Fibroblast of skin of left quadriceps (primary cell): Measurements from ENCODE around the gene GP1BB.
"Not testable (repeated sequence)": the region's sequence is repeated elsewhere in the genome, so short reads cannot be mapped to it uniquely, and the experiment has no call there.

Source experiments
- DNase-seq, 2 experiments: peaks; one replicate each; pipeline ENCODE4 v3.0.0-alpha.2; 2013; ENCODE audit warnings: low read depth in 2 of 2

Gene GP1BB

GRCh38 chr22:19723232-19723982 is at the start of gene GP1BB:
GP1BB (plus strand) TSS chr22:19723539; CDS start chr22:19723570, 31 bp downstream.
- no peak for DNase-seq

GRCh38 chr22:19673660-19674059 is 49.7 kb upstream of the GP1BB start:
- no peak for DNase-seq

GRCh38 chr22:19674129-19674928 is 49.0 kb upstream of the GP1BB start:
- DNase-seq = no peak

GRCh38 chr22:19674929-19675253 is 48.4 kb upstream of the GP1BB start:
- DNase-seq = no peak

GRCh38 chr22:19675428-19675827 is 47.9 kb upstream of the GP1BB start:
- no peak for DNase-seq

- not testable (repeated sequence) for DNase-seq
Measured at GRCh38 chr22:19676437-19676836, 46.9 kb upstream of the GP1BB start.

- DNase-seq = no peak
Measured at GRCh38 chr22:19678949-19679521, 44.3 kb upstream of the GP1BB start.

GRCh38 chr22:19679522-19680101 is 43.7 kb upstream of the GP1BB start:
- DNase-seq = no peak

GRCh38 chr22:19680287-19680881 is 43.0 kb upstream of the GP1BB start:
- no peak for DNase-seq

- DNase-seq = no peak
Measured at GRCh38 chr22:19680911-19681862, 42.2 kb upstream of the GP1BB start.

- DNase-seq = no peak
Measured at GRCh38 chr22:19681863-19682245, 41.5 kb upstream of the GP1BB start.

GRCh38 chr22:19686946-19687345 is 36.4 kb upstream of the GP1BB start:
- no peak for DNase-seq

- no peak for DNase-seq
Measured at GRCh38 chr22:19687561-19688300, 35.6 kb upstream of the GP1BB start.

- no peak for DNase-seq
Measured at GRCh38 chr22:19688301-19689290, 34.7 kb upstream of the GP1BB start.

GRCh38 chr22:19689408-19689807 is 33.9 kb upstream of the GP1BB start:
- no peak for DNase-seq

GRCh38 chr22:19691007-19691720 is 32.2 kb upstream of the GP1BB start:
- DNase-seq = no peak

GRCh38 chr22:19691721-19692341 is 31.5 kb upstream of the GP1BB start:
- DNase-seq = no peak

- no peak for DNase-seq
Measured at GRCh38 chr22:19693581-19693980, 29.8 kb upstream of the GP1BB start.
